Adrenal gland (tissue), 12 donors: ENCODE measurements around the gene WWC2. TPM values are rescaled to one million over a fixed set of nuclear protein-coding genes. Genes with fewer than 3 reads are reported as not detected.
A peak's percentile ranks its signal among the peaks of the same experiment; 100 is the strongest.

Experiments used
- DNase-seq, 7 donors: peaks; one replicate each; pipeline ENCODE4 v3.0.0-alpha.2; 2019 to 2020
- H3K27ac ChIP-seq, 5 donors: fragments of 200-600 bp; sonication (generic) in 4 of 5; 1 replicate in 3 of 5; 2 replicates in 2 of 5; pipeline versions ENCODE4 v1.5.1 to v1.8.0; 2016 to 2020; ENCODE audit warnings: mild to moderate bottlenecking in 1 of 5
- H3K27me3 ChIP-seq: fragments of 200-600 bp; 2 replicates; pipeline ENCODE4 v1.8.0; 2021
- H3K36me3 ChIP-seq, 2 donors: fragments of 200-600 bp; replicated peaks in 1 of 2; 1 replicate in 1 of 2; 2 replicates in 1 of 2; pipeline versions ENCODE4 v1.5.1 to v1.8.0; 2018 to 2022
- H3K4me1 ChIP-seq, 2 donors: fragments of 200-600 bp; replicated peaks in 1 of 2; 1 replicate in 1 of 2; 2 replicates in 1 of 2; pipeline versions ENCODE4 v1.5.1 to v1.8.0; 2018 to 2021
- H3K4me3 ChIP-seq, 4 donors: fragments of 200-600 bp; sonication (generic) in 3 of 4; one replicate each; pipeline ENCODE4 v1.5.1; 2016 to 2018
- H3K9me3 ChIP-seq, 3 donors: fragments of 200-600 bp; sonication (generic) in 1 of 3; replicated peaks in 1 of 3; 1 replicate in 2 of 3; 2 replicates in 1 of 3; pipeline versions ENCODE4 v1.5.1 to v1.8.0; 2016 to 2021
- CTCF ChIP-seq, 6 experiments: fragments of 450-650 bp in 4 of 6; fragments of 200-600 bp in 2 of 6; sonication (generic) in 1 of 6; IDR thresholded peaks; 1 replicate in 5 of 6; 2 replicates in 1 of 6; pipeline versions ENCODE4 v1.5.1 to v1.8.0; 2016 to 2021; ENCODE audit warnings: antibody characterized with exemption in 6 of 6, mild to moderate bottlenecking in 2 of 6, moderate library complexity in 1 of 6
- POLR2A ChIP-seq, 2 donors: fragments of 450-650 bp; IDR thresholded peaks; one replicate each; pipeline ENCODE4 v1.6.1; 2017; ENCODE audit warnings: antibody characterized with exemption in 2 of 2, mild to moderate bottlenecking in 2 of 2, moderate library complexity in 1 of 2
- WGBS, 4 donors: extraction: QIAGEN DNeasy Blood & Tissue Kit in 2 of 4; methylation state at CpG; one replicate each; pipeline versions ENCODE4 v1.1.5 to v1.1.7; 2013 to 2017; 5-methylcytosine and 5-hydroxymethylcytosine counted together
- intact Hi-C, 2 donors: fragments of 100-400 bp; cut with DNase I; formaldehyde crosslinking; loops; one replicate each; pipeline versions ENCODE4 v1.14.1 to v1.15.0; 2022 to 2023
- polyA plus RNA-seq, 3 donors: library from polyadenylated mRNA; stranded (reverse); fragments of 200-250 nt in 2 of 3; fragments of 350-450 nt in 1 of 3; fragmentation: Illumina TruSeq in 1 of 3; extraction: RNeasy Lipid Tissue Mini Kit (QIAGEN cat#74804) in 1 of 3; gene quantifications; one replicate each; pipeline ENCODE4 v1.2.3, GENCODE V29; 2013 to 2014
- total RNA-seq, 9 donors: library from RNA; depleted of rRNA in 4 of 9; stranded (reverse); fragments of >200 nt in 4 of 9; fragments of 120-200 nt in 1 of 9; fragmentation: NEBNext Ultra II Directional in 1 of 9; extraction: Animal tissue kit (Norgen Biotek cat#: 25700) in 1 of 9; gene quantifications; one replicate each; pipeline versions ENCODE4 v1.1.0 to v1.2.4, GENCODE V29; 2013 to 2023
- donor health status: healthy with polysubstance abuse.
- donor health status: Bipolar disorder and iron deficiency.
- donor health status: DM: yes; HTN: yes; CAD: no.
- donor health status: DM: no; HTN: no; CAD: no.
- donor health status: DM: no; HTN: no; CAD: no.
- donor health status: DM: yes; HTN: yes; CAD: no.

Gene WWC2
- total and polyA plus RNA-seq, 12 donors = 3.1 to 27.9 (median 17.4) TPM

GRCh38 chr4:183180621-183181020, 81.6 kb downstream of the WWC2 start:
- 91 to 94% (median 92%) methylated on average over 4 of the region's 4 CpGs for WGBS, 4 donors

GRCh38 chr4:183181081-183181480, 82.0 kb downstream of the WWC2 start:
- H3K36me3 ChIP-seq = no peaks in the 10 kb centered on the region
- no peak for DNase-seq
- 89 to 95% (median 91%) methylated on average over 3 of the region's 3 CpGs for WGBS, 4 donors
- no peak for TF ChIP-seq POLR2A (IDR thresholded peaks at IDR 0.05)
- no peak for TF ChIP-seq CTCF (IDR thresholded peaks at IDR 0.05)
- intact Hi-C loops = no loop called here
- H3K27me3 ChIP-seq = no peaks in the 10 kb centered on the region
- H3K9me3 ChIP-seq = no peaks in the 10 kb centered on the region
- peaks cover 0 to 7% of the 10 kb centered on the region in 2 donors for H3K4me1 ChIP-seq
- H3K4me3 ChIP-seq = no peak overlapping the region
- H3K27ac ChIP-seq = no peak overlapping the region

More at GRCh38 chr4:183180621-183181020, 81.6 kb downstream of the WWC2 start:
- H3K27me3 ChIP-seq = no peaks in the 10 kb centered on the region
- no peak for TF ChIP-seq CTCF (IDR thresholded peaks at IDR 0.05)
- no peaks in the 10 kb centered on the region for H3K9me3 ChIP-seq
- no peak overlapping the region for H3K4me3 ChIP-seq
- H3K4me1 ChIP-seq = peaks cover 0 to 7% of the 10 kb centered on the region in 2 donors
- H3K27ac ChIP-seq = no peak overlapping the region
- no peak for DNase-seq
- no peaks in the 10 kb centered on the region for H3K36me3 ChIP-seq
- intact Hi-C loops = no loop called here

GRCh38 chr4:183182873-183183725, 84.0 kb downstream of the WWC2 start:
- intact Hi-C loops = no loop called here
- WGBS, 4 donors = 52 to 60% (median 54%) methylated on average over 14 of the region's 14 CpGs
- Histone ChIP-seq H3K9me3 (no peaks in the 10 kb centered on the region), H3K4me1 (peaks cover 0 to 7% of the 10 kb centered on the region in 2 donors), H3K4me3 (no peak overlapping the region), H3K36me3 (no peaks in the 10 kb centered on the region), H3K27me3 (no peaks in the 10 kb centered on the region), H3K27ac (no peak overlapping the region)
- TF ChIP-seq POLR2A (IDR thresholded peaks at IDR 0.05) (no peak), CTCF (IDR thresholded peaks at IDR 0.05) (no peak)
- peak; percentile 22 to 73 (median 62) for DNase-seq

- no peaks in the 10 kb centered on the region for H3K9me3 ChIP-seq
- no peak for TF ChIP-seq CTCF (IDR thresholded peaks at IDR 0.05)
- no peak for TF ChIP-seq POLR2A (IDR thresholded peaks at IDR 0.05)
- H3K4me3 ChIP-seq = no peak overlapping the region
- intact Hi-C loops = no loop called here
- DNase-seq = no peak
- H3K4me1 ChIP-seq = peaks cover 0 to 7% of the 10 kb centered on the region in 2 donors
- WGBS, 4 donors = 92 to 95% (median 93%) methylated on average over 4 of the region's 4 CpGs
- no peaks in the 10 kb centered on the region for H3K36me3 ChIP-seq
- H3K27me3 ChIP-seq = no peaks in the 10 kb centered on the region
- no peak overlapping the region for H3K27ac ChIP-seq
These were observed 85.0 kb downstream of the WWC2 start for GRCh38 chr4:183183906-183184535.
